ENCODE results near the gene SULF2. TPM values are rescaled to one million over a fixed set of nuclear protein-coding genes. Genes with fewer than 3 reads are reported as not detected.

Gene SULF2
- total RNA-seq, 1 donor, result 74.7 TPM

GRCh38 chr20:47652794-47653193, 132.5 kb downstream of the SULF2 start:
- Histone ChIP-seq H3K27me3 (ENCODE audit: insufficient read depth, low read length) (no peaks in the 10 kb centered on the region), H3K9me3 (ENCODE audit: low read depth, low read length) (no peaks in the 10 kb centered on the region), H3K4me3 (ENCODE audit: low read length) (no peak overlapping the region), H3K4me1 (ENCODE audit: insufficient read depth, low read length) (no peaks in the 10 kb centered on the region)

- no peaks in the 10 kb centered on the region for H3K4me1 ChIP-seq (ENCODE audit: insufficient read depth, low read length)
- H3K4me3 ChIP-seq (ENCODE audit: low read length), result no peak overlapping the region
- H3K9me3 ChIP-seq (ENCODE audit: low read depth, low read length), result no peaks in the 10 kb centered on the region
- H3K27me3 ChIP-seq (ENCODE audit: insufficient read depth, low read length), result no peaks in the 10 kb centered on the region
These were observed 133.0 kb downstream of the SULF2 start for GRCh38 chr20:47652301-47652700.

- Histone ChIP-seq H3K4me3 (ENCODE audit: low read length) (no peak overlapping the region), H3K27me3 (ENCODE audit: insufficient read depth, low read length) (no peaks in the 10 kb centered on the region), H3K9me3 (ENCODE audit: low read depth, low read length) (no peaks in the 10 kb centered on the region), H3K4me1 (ENCODE audit: insufficient read depth, low read length) (no peaks in the 10 kb centered on the region)
These were observed 136.3 kb downstream of the SULF2 start for GRCh38 chr20:47648943-47649342.

GRCh38 chr20:47647994-47648393, 137.3 kb downstream of the SULF2 start:
- H3K9me3 ChIP-seq (ENCODE audit: low read depth, low read length), result no peaks in the 10 kb centered on the region
- no peak overlapping the region for H3K4me3 ChIP-seq (ENCODE audit: low read length)
- no peaks in the 10 kb centered on the region for H3K27me3 ChIP-seq (ENCODE audit: insufficient read depth, low read length)
- no peaks in the 10 kb centered on the region for H3K4me1 ChIP-seq (ENCODE audit: insufficient read depth, low read length)

DNA sequence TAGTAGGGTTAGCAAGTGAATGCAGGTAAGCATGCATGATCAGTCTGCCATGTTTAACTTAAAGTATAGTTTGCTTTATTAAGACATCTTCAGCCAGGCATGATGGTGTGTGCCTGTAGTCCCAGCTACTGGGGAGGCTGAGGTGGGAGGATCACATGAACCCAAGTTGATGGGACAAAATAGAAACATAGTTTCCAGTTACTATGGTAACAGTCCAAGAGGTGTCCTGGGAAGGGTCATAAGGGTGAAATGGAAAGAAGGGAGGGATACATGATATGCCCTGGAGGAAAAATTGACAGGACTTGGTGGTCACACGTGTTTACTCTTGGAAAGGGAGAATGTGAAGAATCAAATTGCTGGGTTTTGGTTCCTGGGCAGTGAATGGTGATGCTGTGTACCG, 139.6 kb downstream of the SULF2 start:
- no peak overlapping the region for H3K4me3 ChIP-seq (ENCODE audit: low read length)
- no peaks in the 10 kb centered on the region for H3K9me3 ChIP-seq (ENCODE audit: low read depth, low read length)
- no peaks in the 10 kb centered on the region for H3K27me3 ChIP-seq (ENCODE audit: insufficient read depth, low read length)
- H3K4me1 ChIP-seq (ENCODE audit: insufficient read depth, low read length), result no peaks in the 10 kb centered on the region

- no peaks in the 10 kb centered on the region for H3K4me1 ChIP-seq (ENCODE audit: insufficient read depth, low read length)
- no peaks in the 10 kb centered on the region for H3K9me3 ChIP-seq (ENCODE audit: low read depth, low read length)
- no peaks in the 10 kb centered on the region for H3K27me3 ChIP-seq (ENCODE audit: insufficient read depth, low read length)
- no peak overlapping the region for H3K4me3 ChIP-seq (ENCODE audit: low read length)
These were observed 142.7 kb downstream of the SULF2 start for GRCh38 chr20:47642624-47643023.

GRCh38 chr20:47642118-47642517, 143.2 kb downstream of the SULF2 start:
- no peaks in the 10 kb centered on the region for H3K4me1 ChIP-seq (ENCODE audit: insufficient read depth, low read length)
- no peaks in the 10 kb centered on the region for H3K9me3 ChIP-seq (ENCODE audit: low read depth, low read length)
- no peak overlapping the region for H3K4me3 ChIP-seq (ENCODE audit: low read length)
- no peaks in the 10 kb centered on the region for H3K27me3 ChIP-seq (ENCODE audit: insufficient read depth, low read length)

DNA sequence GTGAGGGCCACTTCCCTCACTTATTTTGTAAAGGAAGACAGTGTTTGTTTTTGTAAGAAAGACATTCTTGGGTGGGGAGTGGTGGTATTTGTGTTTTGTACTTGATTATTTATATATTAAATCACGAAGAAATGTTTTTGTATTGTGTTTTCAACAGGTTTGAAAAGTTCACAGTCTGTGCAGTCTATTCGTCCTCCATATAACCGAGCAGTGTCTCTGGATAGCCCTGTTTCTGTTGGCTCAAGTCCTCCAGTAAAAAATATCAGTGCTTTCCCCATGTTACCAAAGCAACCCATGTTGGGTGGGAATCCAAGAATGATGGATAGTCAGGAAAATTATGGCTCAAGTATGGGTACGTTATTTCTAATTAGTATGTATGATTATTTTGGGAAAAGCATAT, 146.4 kb downstream of the SULF2 start:
- Histone ChIP-seq H3K27me3 (ENCODE audit: insufficient read depth, low read length) (no peaks in the 10 kb centered on the region), H3K4me1 (ENCODE audit: insufficient read depth, low read length) (no peaks in the 10 kb centered on the region), H3K4me3 (ENCODE audit: low read length) (no peak overlapping the region), H3K9me3 (ENCODE audit: low read depth, low read length) (no peaks in the 10 kb centered on the region)

GRCh38 chr20:47635256-47635655, 150.0 kb downstream of the SULF2 start:
- Histone ChIP-seq H3K4me3 (ENCODE audit: low read length) (no peak overlapping the region), H3K27me3 (ENCODE audit: insufficient read depth, low read length) (no peaks in the 10 kb centered on the region), H3K9me3 (ENCODE audit: low read depth, low read length) (no peaks in the 10 kb centered on the region), H3K4me1 (ENCODE audit: insufficient read depth, low read length) (no peaks in the 10 kb centered on the region)

DNA sequence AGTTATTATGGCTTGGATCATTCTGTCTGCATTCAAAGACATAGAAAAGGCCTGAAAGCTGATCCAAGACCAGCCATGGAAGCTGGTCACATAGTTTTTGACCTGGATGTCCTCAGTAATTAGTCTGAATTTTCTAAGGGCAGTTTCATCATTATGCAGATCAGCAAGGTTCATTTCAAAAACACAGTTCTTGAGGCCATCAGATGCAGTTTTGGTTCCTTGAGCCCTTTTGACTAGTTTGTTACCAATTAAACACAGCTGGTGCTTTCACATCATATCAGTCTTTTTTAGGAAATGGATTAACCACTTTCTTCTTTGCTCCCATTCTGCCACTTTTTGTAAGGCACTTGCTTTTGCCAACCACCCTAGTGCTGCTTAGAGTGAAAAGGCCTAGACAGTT, 154.2 kb downstream of the SULF2 start:
- no peak overlapping the region for H3K4me3 ChIP-seq (ENCODE audit: low read length)
- no peaks in the 10 kb centered on the region for H3K4me1 ChIP-seq (ENCODE audit: insufficient read depth, low read length)
- H3K27me3 ChIP-seq (ENCODE audit: insufficient read depth, low read length), result no peaks in the 10 kb centered on the region
- no peaks in the 10 kb centered on the region for H3K9me3 ChIP-seq (ENCODE audit: low read depth, low read length)

DNA sequence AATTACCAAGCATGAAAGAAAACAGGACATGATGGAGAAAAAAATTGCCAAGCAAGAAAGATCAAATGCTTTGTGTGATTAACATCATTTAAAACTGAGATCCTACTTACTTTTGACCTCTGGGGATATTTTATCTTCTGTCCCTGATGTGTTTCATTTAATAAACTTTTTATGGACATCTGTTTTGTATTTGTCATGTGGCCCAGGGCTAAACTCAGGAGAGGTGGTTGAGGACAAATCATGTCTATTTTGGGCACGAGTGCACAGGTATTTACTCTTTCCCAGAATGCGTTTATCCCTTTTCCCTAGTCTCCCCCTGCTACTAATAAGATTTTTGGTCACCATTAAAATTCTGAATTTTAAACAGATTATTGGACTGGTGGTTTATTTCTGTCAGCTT, 155.4 kb downstream of the SULF2 start:
- no peaks in the 10 kb centered on the region for H3K4me1 ChIP-seq (ENCODE audit: insufficient read depth, low read length)
- H3K27me3 ChIP-seq (ENCODE audit: insufficient read depth, low read length), result no peaks in the 10 kb centered on the region
- no peak overlapping the region for H3K4me3 ChIP-seq (ENCODE audit: low read length)
- no peaks in the 10 kb centered on the region for H3K9me3 ChIP-seq (ENCODE audit: low read depth, low read length)

GRCh38 chr20:47627540-47627939, 157.7 kb downstream of the SULF2 start:
- Histone ChIP-seq H3K9me3 (ENCODE audit: low read depth, low read length) (no peaks in the 10 kb centered on the region), H3K4me1 (ENCODE audit: insufficient read depth, low read length) (no peaks in the 10 kb centered on the region), H3K27me3 (ENCODE audit: insufficient read depth, low read length) (no peaks in the 10 kb centered on the region), H3K4me3 (ENCODE audit: low read length) (no peak overlapping the region)

- Histone ChIP-seq H3K4me3 (ENCODE audit: low read length) (no peak overlapping the region), H3K4me1 (ENCODE audit: insufficient read depth, low read length) (no peaks in the 10 kb centered on the region), H3K9me3 (ENCODE audit: low read depth, low read length) (no peaks in the 10 kb centered on the region), H3K27me3 (ENCODE audit: insufficient read depth, low read length) (no peaks in the 10 kb centered on the region)
These were observed 162.1 kb downstream of the SULF2 start for GRCh38 chr20:47623206-47623605.

GRCh38 chr20:47622118-47622665, 163.1 kb downstream of the SULF2 start:
- H3K27me3 ChIP-seq (ENCODE audit: insufficient read depth, low read length), result no peaks in the 10 kb centered on the region
- H3K4me1 ChIP-seq (ENCODE audit: insufficient read depth, low read length), result no peaks in the 10 kb centered on the region
- H3K9me3 ChIP-seq (ENCODE audit: low read depth, low read length), result no peaks in the 10 kb centered on the region
- no peak overlapping the region for H3K4me3 ChIP-seq (ENCODE audit: low read length)

GRCh38 chr20:47620808-47621805, 164.2 kb downstream of the SULF2 start:
- H3K4me3 ChIP-seq (ENCODE audit: low read length), result no peak overlapping the region
- H3K27me3 ChIP-seq (ENCODE audit: insufficient read depth, low read length), result no peaks in the 10 kb centered on the region
- H3K9me3 ChIP-seq (ENCODE audit: low read depth, low read length), result no peaks in the 10 kb centered on the region
- H3K4me1 ChIP-seq (ENCODE audit: insufficient read depth, low read length), result no peaks in the 10 kb centered on the region

- H3K4me1 ChIP-seq (ENCODE audit: insufficient read depth, low read length), result no peaks in the 10 kb centered on the region
These were observed 166.8 kb downstream of the SULF2 start for GRCh38 chr20:47618479-47618878.

More at GRCh38 chr20:47618479-47618878, 166.8 kb downstream of the SULF2 start:
- Histone ChIP-seq H3K27me3 (ENCODE audit: insufficient read depth, low read length) (no peaks in the 10 kb centered on the region), H3K9me3 (ENCODE audit: low read depth, low read length) (no peaks in the 10 kb centered on the region), H3K4me3 (ENCODE audit: low read length) (no peak overlapping the region)

Data from mononuclear cell (primary cell).